Effector memory CD4-positive, alpha-beta T cell (primary cell): ENCODE data around the gene DPM2.

Source experiments
- DNase-seq, 3 donors: peaks; one replicate each; pipeline ENCODE4 v3.0.0-alpha.2; 2020
- H3K27ac ChIP-seq: 2 replicates; pipeline ENCODE4 v1.7.0; 2013; ENCODE audit warnings: mild to moderate bottlenecking, low read length, moderate library complexity; ENCODE audit not compliant: insufficient read depth, poor library complexity, severe bottlenecking
- H3K27me3 ChIP-seq: replicated peaks from 2 replicates; pipeline ENCODE4 v1.7.0; 2013; ENCODE audit warnings: mild to moderate bottlenecking, low read length; ENCODE audit not compliant: insufficient read depth, control insufficient read depth, poor library complexity, severe bottlenecking
- H3K36me3 ChIP-seq: 2 replicates; pipeline ENCODE4 v1.7.0; 2013; ENCODE audit warnings: mild to moderate bottlenecking, low read length, moderate library complexity; ENCODE audit not compliant: control insufficient read depth, insufficient read depth
- H3K4me1 ChIP-seq: 2 replicates; pipeline ENCODE4 v1.7.0; 2013; ENCODE audit warnings: low read length, mild to moderate bottlenecking; ENCODE audit not compliant: control insufficient read depth, insufficient read depth, poor library complexity, severe bottlenecking
- H3K4me3 ChIP-seq: 2 replicates; pipeline ENCODE4 v1.7.0; 2013; ENCODE audit warnings: low read length, low read depth, mild to moderate bottlenecking; ENCODE audit not compliant: insufficient read depth, poor library complexity, severe bottlenecking
- H3K9me3 ChIP-seq: 2 replicates; pipeline ENCODE4 v1.7.0; 2013; ENCODE audit warnings: mild to moderate bottlenecking, low read length, moderate library complexity; ENCODE audit not compliant: control insufficient read depth

The DPM2 gene

DNA sequence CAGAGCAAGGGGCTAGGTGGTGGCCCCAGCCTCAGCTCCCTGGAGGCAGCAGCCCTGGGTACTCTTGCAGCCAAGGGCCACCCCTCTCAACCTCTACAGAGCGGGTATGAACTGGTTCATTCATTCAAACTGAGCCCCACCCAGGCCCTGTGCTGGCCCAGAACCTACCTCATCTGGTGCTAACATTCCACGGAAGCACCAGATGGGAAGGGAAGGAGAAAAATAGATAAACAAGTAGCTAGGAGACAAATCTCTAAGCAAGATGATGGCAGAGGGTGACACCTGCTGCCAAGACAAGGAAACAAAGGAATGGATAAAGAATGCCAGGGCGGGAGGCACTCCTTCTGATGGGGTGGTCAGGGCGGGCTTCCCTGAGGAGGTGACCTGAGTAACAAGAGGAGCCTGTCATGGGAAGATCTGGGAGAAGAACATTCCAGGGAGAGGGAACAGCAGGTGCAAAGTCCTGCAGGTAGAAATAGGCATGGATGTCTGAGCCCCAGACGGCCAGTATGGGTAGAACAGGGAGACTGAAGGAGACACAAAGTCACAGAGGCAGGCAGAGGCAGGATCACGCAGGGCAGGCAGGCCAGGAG is 26.9 kb downstream of the DPM2 start:
- peaks cover 21% of the 10 kb centered on the region for H3K4me1 ChIP-seq
- no peaks in the 10 kb centered on the region for H3K9me3 ChIP-seq
- H3K27me3 ChIP-seq, result no peaks in the 10 kb centered on the region
- H3K4me3 ChIP-seq, result no peak overlapping the region
- H3K27ac ChIP-seq, result peak overlapping the region; percentile 25
- peaks cover 15% of the 10 kb centered on the region for H3K36me3 ChIP-seq
- DNase-seq, result no peak

DNA sequence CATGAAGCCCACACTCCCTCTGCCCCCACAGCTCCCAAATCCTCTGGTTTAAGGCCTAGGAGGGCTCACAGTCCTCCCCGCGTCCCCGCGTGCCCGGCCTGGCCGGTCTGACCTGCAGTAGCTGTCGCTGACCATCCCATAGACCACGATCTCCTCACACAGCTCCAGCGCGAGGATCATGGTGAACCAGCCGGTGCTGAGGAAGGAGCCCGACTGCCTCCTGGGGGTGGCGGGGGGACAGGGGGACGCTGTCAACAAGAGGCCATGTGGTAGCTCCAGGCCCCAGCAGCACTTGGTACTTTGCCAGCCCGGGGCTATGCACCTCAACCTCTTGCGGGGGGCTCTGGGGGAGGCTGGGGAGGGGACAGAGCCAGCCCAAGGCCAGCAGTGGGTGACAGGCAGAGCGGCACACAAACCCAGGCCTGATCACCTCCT is 27.8 kb downstream of the DPM2 start:
- Histone ChIP-seq H3K27ac (no peak overlapping the region), H3K36me3 (peaks cover 15% of the 10 kb centered on the region), H3K4me3 (no peak overlapping the region)

DNA sequence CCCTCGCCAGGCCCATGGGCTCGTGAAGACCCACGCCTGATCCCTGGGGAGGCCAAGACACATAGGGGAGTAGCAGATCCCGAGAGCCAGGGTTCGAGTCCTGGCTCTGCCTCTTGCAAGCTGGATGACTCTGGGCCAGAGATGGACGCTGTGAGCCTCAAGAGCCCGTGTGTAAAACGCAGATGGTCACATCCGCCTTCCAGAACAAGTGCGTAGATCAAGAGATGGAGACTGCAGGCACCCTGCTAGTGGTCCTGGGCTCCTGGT is 29.1 kb downstream of the DPM2 start:
- Histone ChIP-seq H3K9me3 (no peaks in the 10 kb centered on the region), H3K4me1 (peaks cover 36% of the 10 kb centered on the region), H3K27me3 (no peaks in the 10 kb centered on the region), H3K36me3 (peaks cover 15% of the 10 kb centered on the region), H3K27ac (no peak overlapping the region), H3K4me3 (no peak overlapping the region)
- no peak for DNase-seq

More for the DNA sequence above, 27.8 kb downstream of the DPM2 start:
- DNase-seq, result no peak
- Histone ChIP-seq H3K4me1 (peaks cover 25% of the 10 kb centered on the region), H3K27me3 (no peaks in the 10 kb centered on the region), H3K9me3 (no peaks in the 10 kb centered on the region)

DNA sequence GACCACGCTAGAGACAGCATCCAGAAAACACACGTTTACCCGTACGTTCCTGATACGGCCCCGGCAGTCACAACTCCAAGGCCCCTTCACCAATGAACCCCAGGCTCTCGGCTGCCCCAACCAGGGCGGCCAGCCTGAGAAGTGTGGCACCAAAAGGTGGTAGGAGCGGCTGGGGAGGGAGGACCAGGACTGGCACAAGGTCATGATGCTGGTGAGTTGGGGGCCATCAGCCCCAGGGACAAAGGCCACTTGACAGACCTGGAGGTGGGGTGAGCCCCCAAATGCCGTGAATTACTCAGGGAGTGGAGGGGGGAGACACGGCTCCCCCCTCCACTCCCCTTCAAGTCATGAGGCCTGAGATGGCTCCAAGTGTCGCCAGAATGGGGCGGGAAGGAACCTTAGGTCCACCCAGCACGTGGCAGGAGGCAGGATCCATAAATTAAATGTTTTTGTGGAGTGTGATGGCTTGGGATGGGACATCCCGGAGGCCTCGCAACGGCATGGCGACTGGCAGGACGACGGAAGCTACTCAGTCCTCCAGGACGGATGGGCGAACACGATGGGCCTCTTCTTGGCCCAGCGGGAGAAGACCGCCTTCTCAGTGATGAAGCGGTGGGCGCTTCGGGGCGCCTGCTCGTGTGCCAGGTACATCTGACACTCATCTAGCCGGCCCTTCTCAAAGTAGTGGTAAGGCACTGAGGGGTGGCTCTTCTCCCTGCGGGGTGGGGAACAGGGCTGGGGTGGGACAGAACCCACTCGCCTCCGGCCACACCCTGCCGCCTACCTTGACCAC is 29.6 kb downstream of the DPM2 start:
- peaks cover 41% of the 10 kb centered on the region for H3K4me1 ChIP-seq
- H3K27me3 ChIP-seq, result no peaks in the 10 kb centered on the region
- H3K4me3 ChIP-seq, result no peak overlapping the region
- peak overlapping the region; percentile 21 for H3K27ac ChIP-seq
- no peaks in the 10 kb centered on the region for H3K9me3 ChIP-seq
- peaks cover 15% of the 10 kb centered on the region for H3K36me3 ChIP-seq
- DNase-seq, result no peak

DNA sequence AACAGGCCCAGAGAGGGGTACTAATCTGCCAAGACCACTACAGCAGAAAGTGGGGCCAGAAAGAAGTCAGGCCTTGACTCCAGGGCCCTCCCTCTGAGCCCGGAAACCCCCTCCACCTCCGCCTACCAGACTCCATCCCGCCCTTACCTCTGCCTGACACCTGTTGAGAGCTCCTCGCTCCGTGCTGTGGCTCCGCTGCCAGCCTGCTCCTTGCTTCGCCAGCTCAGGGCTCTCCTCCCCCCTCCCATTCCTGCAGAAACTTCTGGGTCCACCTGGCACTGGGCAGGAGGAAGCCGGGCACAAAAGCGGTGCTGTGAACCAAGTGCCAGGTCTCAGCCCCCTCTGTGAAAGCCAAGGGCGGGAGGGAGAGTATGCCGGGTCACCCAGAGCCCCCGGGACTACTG is 31.9 kb downstream of the DPM2 start:
- Histone ChIP-seq H3K36me3 (peaks cover 8% of the 10 kb centered on the region), H3K4me1 (peaks cover 41% of the 10 kb centered on the region), H3K27ac (peak overlapping the region; percentile 99), H3K27me3 (no peaks in the 10 kb centered on the region), H3K9me3 (no peaks in the 10 kb centered on the region), H3K4me3 (peak overlapping the region; percentile 55)
- DNase-seq, result peak; percentile 59 to 75 (median 64)

DNA sequence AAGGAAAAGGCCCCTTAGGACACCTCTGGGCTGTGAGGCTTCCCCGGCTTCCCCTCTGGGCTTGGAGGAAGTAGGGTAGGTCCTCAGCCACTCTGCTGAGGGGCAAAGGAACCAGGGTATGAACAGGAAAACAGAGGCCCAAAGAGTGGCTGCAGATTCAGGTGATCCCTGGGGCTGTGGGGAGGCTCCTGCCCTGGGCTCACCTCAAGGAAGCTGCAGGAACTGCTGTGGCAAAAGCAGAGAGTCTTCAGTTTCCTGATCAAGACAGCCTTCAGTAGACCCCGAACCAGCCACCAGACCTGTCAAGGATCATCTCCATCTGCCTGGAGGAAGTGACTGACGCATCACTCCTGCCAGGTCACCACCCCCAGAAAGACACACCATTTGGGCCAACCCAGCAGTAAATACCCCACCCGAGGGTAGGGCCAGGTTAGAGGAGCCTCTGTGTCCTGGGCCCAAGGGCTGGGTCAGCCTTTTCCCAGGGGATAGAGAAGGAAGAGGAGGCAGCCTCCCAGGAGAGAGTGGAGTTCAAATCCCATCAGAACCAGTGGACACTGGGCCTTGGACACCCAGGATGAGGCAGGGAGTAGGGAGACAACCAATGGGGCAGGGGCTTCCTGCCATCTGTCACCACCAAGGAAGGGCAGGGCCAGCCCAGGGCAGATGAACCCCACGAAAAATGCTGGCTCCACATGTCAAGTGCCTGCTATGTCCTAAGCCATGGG is 32.5 kb downstream of the DPM2 start:
- H3K4me1 ChIP-seq, result peaks cover 42% of the 10 kb centered on the region
- H3K27me3 ChIP-seq, result no peaks in the 10 kb centered on the region
- peaks cover 6% of the 10 kb centered on the region for H3K36me3 ChIP-seq
- peak; percentile 48 to 72 (median 55) for DNase-seq
- no peaks in the 10 kb centered on the region for H3K9me3 ChIP-seq
- H3K27ac ChIP-seq, result peak overlapping the region; percentile 99
- H3K4me3 ChIP-seq, result peak overlapping the region; percentile 55

DNA sequence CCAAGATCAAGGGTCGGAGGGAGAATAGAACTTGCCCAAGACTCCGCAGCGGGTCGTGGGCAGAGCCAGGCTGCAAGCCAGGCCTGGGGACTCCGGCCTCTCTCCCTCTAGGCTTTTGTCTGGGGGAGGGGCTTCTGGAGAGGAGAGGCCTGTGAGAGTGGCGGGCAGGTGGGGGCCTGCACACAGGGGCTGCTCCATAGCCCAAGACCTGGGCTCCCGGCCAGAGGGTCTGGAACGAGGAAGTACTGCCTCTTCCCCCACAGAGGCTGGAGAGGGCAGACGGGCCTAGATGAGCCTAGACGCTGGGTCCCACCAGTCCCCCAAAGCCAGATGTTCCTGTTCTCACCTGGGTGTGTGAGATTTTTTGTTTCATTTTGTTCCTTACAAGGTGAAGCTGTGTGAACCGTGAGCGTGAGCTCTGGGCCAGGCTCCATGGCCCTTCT is 33.1 kb downstream of the DPM2 start:
- peaks cover 48% of the 10 kb centered on the region for H3K4me1 ChIP-seq
- H3K27ac ChIP-seq, result peak overlapping the region; percentile 99

DNA sequence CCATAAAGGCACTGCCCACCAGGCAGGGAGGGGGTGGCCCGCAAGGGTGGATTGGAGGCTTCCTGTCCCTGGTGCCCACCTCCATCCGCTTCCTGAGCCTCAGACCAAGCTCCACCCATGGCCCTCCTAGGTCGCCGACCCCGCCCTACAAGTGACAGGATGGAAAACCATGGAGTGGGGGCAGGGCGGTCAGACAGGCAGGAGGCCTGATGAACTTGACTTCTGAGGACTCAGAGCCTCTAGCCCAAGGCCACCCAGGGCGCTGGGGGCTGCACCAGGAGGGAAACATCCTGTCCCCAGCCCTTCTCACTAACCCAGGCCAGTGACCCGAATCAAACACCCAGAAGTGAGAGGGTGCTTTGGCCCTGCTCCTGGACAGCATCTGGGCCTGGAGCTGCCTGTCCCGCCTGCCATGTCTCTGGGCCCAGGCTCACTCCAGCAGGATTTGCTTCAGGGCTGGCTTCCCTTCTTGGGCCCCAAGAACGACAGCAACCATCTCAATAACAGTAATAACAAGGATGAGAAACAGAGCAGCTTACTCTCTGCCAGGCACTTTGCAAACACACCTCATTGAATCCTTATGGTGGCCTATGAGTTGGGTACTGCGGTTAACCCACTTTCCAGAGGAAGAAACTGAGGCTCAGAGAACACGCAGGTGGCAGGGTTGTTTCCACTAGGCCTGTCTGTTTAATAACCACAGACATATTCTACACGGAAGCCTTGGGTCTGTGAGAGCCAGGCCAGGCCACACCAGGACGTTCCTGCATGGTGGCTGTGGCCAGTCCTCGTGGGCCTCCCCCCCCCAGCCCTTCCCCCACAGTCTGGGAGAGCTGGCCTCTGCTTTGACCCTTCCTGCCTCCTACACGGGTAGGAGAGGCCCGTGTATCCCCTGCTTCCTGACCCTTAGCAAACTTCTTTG is 33.8 kb downstream of the DPM2 start:
- peak overlapping the region; percentile 99 for H3K27ac ChIP-seq
- peaks cover 51% of the 10 kb centered on the region for H3K4me1 ChIP-seq
- H3K9me3 ChIP-seq, result no peaks in the 10 kb centered on the region
- peak overlapping the region; percentile 55 for H3K4me3 ChIP-seq
- H3K27me3 ChIP-seq, result no peaks in the 10 kb centered on the region
- H3K36me3 ChIP-seq, result peaks cover 4% of the 10 kb centered on the region
- DNase-seq, result peak; percentile 35 to 58 (median 45)

More for the DNA sequence above, 33.1 kb downstream of the DPM2 start:
- Histone ChIP-seq H3K36me3 (peaks cover 4% of the 10 kb centered on the region), H3K27me3 (no peaks in the 10 kb centered on the region), H3K4me3 (peak overlapping the region; percentile 55), H3K9me3 (no peaks in the 10 kb centered on the region)
- no peak for DNase-seq

DNA sequence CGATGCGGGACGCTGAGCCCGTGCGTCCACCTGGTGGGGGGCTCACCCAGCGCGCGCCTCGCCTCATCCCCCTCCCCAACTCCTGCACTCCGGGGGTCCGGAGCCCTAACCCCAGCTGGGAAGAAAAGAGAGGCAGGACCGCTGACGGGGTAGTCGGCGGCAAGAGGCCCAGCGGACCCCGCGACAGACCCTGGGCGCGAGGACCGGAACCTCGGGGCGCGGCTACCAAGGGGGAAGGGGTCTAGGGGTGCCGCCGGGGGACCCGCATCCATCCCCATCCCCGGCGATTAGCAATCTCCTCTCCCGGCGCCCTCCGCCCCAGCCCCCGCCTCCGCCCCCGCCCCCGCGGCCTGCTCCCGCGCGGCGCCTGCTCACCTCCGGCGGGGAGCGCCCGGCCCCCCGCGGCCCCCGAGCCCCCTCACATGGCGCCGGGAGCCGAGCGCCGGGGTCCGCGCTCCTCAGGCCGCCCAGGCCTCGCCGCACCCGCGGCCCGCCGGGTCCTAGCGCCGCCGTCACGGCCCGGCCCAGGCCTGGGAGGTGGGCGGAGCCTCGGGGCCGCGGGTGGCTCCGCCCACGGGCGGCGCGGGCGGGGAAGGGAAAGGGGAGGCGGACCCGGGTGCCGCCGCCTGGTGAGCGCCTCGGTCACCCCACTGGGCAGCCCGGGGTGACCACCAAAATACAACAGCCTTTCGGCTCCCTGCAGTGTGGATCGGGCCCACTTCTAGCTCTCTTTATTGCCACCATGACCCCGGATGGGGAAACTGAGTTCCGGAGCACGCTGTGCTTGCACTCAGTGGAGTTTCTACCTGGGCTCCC is 38.3 kb downstream of the DPM2 start, which contains the start of gene ST6GALNAC6:
TSS of gene ST6GALNAC6 (minus strand) at position 476 of the 816 bp plus-strand sequence. CDS start 1,622 bp downstream, outside the sequence.
- no peaks in the 10 kb centered on the region for H3K9me3 ChIP-seq
- peaks cover 42% of the 10 kb centered on the region for H3K4me1 ChIP-seq

More for the DNA sequence above, 38.3 kb downstream of the DPM2 start, which contains the start of gene ST6GALNAC6:
- DNase-seq, result peak; percentile 49 to 59 (median 54)
- Histone ChIP-seq H3K36me3 (peaks cover 29% of the 10 kb centered on the region), H3K27me3 (no peaks in the 10 kb centered on the region), H3K27ac (peak within 1 kb of the TSS; percentile 62), H3K4me3 (peak within 1 kb of the TSS; percentile 89)
